ENCODE results near the gene CDC42EP3.

GRCh38 chr2:37609782-37610181, 61.7 kb downstream of the CDC42EP3 start:
- TF ChIP-seq, protein P1, sequence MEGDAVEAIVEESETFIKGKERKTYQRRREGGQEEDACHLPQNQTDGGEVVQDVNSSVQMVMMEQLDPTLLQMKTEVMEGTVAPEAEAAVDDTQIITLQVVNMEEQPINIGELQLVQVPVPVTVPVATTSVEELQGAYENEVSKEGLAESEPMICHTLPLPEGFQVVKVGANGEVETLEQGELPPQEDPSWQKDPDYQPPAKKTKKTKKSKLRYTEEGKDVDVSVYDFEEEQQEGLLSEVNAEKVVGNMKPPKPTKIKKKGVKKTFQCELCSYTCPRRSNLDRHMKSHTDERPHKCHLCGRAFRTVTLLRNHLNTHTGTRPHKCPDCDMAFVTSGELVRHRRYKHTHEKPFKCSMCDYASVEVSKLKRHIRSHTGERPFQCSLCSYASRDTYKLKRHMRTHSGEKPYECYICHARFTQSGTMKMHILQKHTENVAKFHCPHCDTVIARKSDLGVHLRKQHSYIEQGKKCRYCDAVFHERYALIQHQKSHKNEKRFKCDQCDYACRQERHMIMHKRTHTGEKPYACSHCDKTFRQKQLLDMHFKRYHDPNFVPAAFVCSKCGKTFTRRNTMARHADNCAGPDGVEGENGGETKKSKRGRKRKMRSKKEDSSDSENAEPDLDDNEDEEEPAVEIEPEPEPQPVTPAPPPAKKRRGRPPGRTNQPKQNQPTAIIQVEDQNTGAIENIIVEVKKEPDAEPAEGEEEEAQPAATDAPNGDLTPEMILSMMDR (IDR thresholded peaks at IDR 0.05; ENCODE audit: low read depth, low read length) = no peak
- TF ChIP-seq EZH2phosphoT487 (IDR thresholded peaks at IDR 0.05; ENCODE audit: low read depth) = no peak

Measured in OCI-LY3 (cell line).